ENCODE results near the gene DYNLRB2.
A peak's percentile ranks its signal among the peaks of the same experiment; 100 is the strongest.

The DYNLRB2 gene

GRCh38 chr16:80540516-80541305 lies at the start of gene DYNLRB2:
TSS of gene DYNLRB2 (plus strand) at chr16:80540993. CDS start at chr16:80541077, 84 bp downstream.
- peak; percentile 81 for DNase-seq

- no peak for DNase-seq
Observed at GRCh38 chr16:80500116-80500859, 40.5 kb upstream of the DYNLRB2 start.

- no peak for DNase-seq
Observed at GRCh38 chr16:80500961-80501525, 39.8 kb upstream of the DYNLRB2 start.

GRCh38 chr16:80503107-80503506 lies 37.7 kb upstream of the DYNLRB2 start:
- DNase-seq = no peak

GRCh38 chr16:80507538-80507937 lies 33.3 kb upstream of the DYNLRB2 start:
- no peak for DNase-seq

GRCh38 chr16:80509872-80510271 lies 30.9 kb upstream of the DYNLRB2 start:
- DNase-seq = no peak

- DNase-seq = no peak
Observed at GRCh38 chr16:80511824-80512592, 28.8 kb upstream of the DYNLRB2 start.

- DNase-seq = no peak
Observed at GRCh38 chr16:80512593-80512853, 28.3 kb upstream of the DYNLRB2 start.

GRCh38 chr16:80515374-80515773 lies 25.4 kb upstream of the DYNLRB2 start:
- no peak for DNase-seq

GRCh38 chr16:80517846-80518245 lies 22.9 kb upstream of the DYNLRB2 start:
- DNase-seq = no peak

GRCh38 chr16:80518436-80518835 lies 22.4 kb upstream of the DYNLRB2 start:
- no peak for DNase-seq

- DNase-seq = no peak
Observed at GRCh38 chr16:80519189-80519588, 21.6 kb upstream of the DYNLRB2 start.

- no peak for DNase-seq
Observed at GRCh38 chr16:80525420-80525819, 15.4 kb upstream of the DYNLRB2 start.

GRCh38 chr16:80526418-80527061 lies 14.3 kb upstream of the DYNLRB2 start:
- DNase-seq = no peak

- no peak for DNase-seq
Observed at GRCh38 chr16:80527297-80527696, 13.5 kb upstream of the DYNLRB2 start.

- no peak for DNase-seq
Observed at GRCh38 chr16:80530479-80530878, 10.3 kb upstream of the DYNLRB2 start.

- DNase-seq = no peak
Observed at GRCh38 chr16:80536238-80536637, 4.6 kb upstream of the DYNLRB2 start.

- no peak for DNase-seq
Observed at GRCh38 chr16:80541306-80541694, 507 bp downstream of the DYNLRB2 start.

GRCh38 chr16:80543162-80543561 lies 2.4 kb downstream of the DYNLRB2 start:
- no peak for DNase-seq

- DNase-seq = no peak
Observed at GRCh38 chr16:80544326-80544725, 3.5 kb downstream of the DYNLRB2 start.

GRCh38 chr16:80546249-80546648 lies 5.5 kb downstream of the DYNLRB2 start:
- DNase-seq = no peak

- no peak for DNase-seq
Observed at GRCh38 chr16:80547145-80547544, 6.4 kb downstream of the DYNLRB2 start.

- DNase-seq = no peak
Observed at GRCh38 chr16:80552277-80552676, 11.5 kb downstream of the DYNLRB2 start.

Data from 8988T (cell line).